SK-N-MC (cell line): Measurements from ENCODE around the gene MGAT4D.

ENCODE experiments used
- DNase-seq: peaks from one replicate; pipeline ENCODE4 v3.0.0-alpha.2; 2011; ENCODE audit warnings: low read depth, low spot score
- H3K27ac ChIP-seq: fragments of 200-600 bp; sonication (generic); 2 replicates; pipeline ENCODE4 v1.5.1; 2016; ENCODE audit warnings: mixed run types
- H3K36me3 ChIP-seq: fragments of 200-600 bp; sonication (generic); 2 replicates; pipeline ENCODE4 v1.6.1; 2017; ENCODE audit warnings: antibody characterized with exemption, low read length, mixed read lengths; ENCODE audit not compliant: insufficient read depth
- H3K4me3 ChIP-seq: fragments of 200-600 bp; sonication (generic); 2 replicates; pipeline ENCODE4 v1.5.1; 2016
- H3K9ac ChIP-seq: fragments of 200-600 bp; sonication (generic); 2 replicates; pipeline ENCODE4 v1.8.0; 2017; ENCODE audit warnings: mixed run types, mixed read lengths; ENCODE audit not compliant: insufficient read length
- H3K9me3 ChIP-seq: fragments of 200-600 bp; sonication (generic); 2 replicates; pipeline ENCODE4 v1.6.1; 2017; ENCODE audit warnings: low read depth, mild to moderate bottlenecking, antibody characterized with exemption, low read length, moderate library complexity, mixed read lengths
- EZH2 ChIP-seq: fragments of 200-600 bp; sonication (generic); IDR thresholded peaks from one replicate; pipeline ENCODE4 v1.6.1; 2017; ENCODE audit warnings: antibody characterized with exemption
- FOXP2 ChIP-seq: optimal IDR thresholded peaks from 2 replicates; pipeline ENCODE3; 2011; ENCODE audit warnings: mild to moderate bottlenecking, moderate library complexity; ENCODE audit not compliant: insufficient read depth; ENCODE audit errors: extremely low read length, control extremely low read depth
- POLR2AphosphoS5 ChIP-seq: IDR thresholded peaks from 2 replicates; pipeline ENCODE4 v1.6.1; 2012; ENCODE audit warnings: mild to moderate bottlenecking, low read depth, low read length, borderline replicate concordance

Gene MGAT4D

DNA sequence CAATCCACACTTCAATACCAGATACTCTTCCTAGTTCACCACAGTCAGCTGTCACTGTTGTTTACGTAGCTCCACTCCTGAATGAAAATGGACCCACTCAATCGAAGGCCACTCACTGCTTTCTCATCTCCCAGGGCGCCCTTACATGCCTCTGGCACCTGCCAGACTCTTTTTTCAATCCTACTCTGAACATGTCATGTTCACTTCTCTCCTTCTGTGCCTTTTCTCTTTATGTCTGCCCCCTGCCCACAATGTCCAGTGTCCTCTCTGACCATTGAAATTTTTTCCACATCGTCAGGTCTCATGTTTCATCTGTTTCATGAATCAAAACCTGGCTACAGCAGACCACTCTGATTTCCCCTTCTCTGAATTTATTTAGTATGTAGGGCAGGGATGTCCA lies 1.3 kb upstream of the MGAT4D start:
- Histone ChIP-seq H3K4me3 (no peak overlapping the region), H3K9ac (no peak overlapping the region), H3K9me3 (no peaks in the 10 kb centered on the region), H3K36me3 (no peaks in the 10 kb centered on the region), H3K27ac (no peak overlapping the region)
- TF ChIP-seq EZH2: no peak
- TF ChIP-seq FOXP2: no peak
- TF ChIP-seq POLR2AphosphoS5: no peak
- DNase-seq: no peak

DNA sequence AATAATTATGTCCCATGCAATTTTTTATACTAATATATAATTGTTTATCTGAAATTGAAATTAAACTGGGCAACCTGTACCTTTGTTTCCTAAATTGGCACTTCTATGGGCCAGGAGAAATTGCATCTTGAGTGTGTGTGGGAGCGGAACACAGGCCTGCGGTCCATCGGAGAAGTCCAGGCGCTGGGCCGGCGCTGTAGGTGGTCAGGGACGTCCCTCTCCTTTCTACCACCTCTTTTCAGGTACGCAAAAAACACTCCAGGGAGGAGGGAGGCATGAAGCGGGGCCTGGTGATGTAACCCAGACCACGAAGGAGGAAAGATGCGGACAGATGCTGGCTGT lies 717 bp downstream of the MGAT4D start:
- TF ChIP-seq POLR2AphosphoS5 (no peak), EZH2 (no peak), FOXP2 (no peak)
- Histone ChIP-seq H3K9ac (no peak overlapping the region), H3K36me3 (no peaks in the 10 kb centered on the region), H3K4me3 (no peak overlapping the region), H3K27ac (no peak overlapping the region), H3K9me3 (no peaks in the 10 kb centered on the region)
- no peak for DNase-seq

DNA sequence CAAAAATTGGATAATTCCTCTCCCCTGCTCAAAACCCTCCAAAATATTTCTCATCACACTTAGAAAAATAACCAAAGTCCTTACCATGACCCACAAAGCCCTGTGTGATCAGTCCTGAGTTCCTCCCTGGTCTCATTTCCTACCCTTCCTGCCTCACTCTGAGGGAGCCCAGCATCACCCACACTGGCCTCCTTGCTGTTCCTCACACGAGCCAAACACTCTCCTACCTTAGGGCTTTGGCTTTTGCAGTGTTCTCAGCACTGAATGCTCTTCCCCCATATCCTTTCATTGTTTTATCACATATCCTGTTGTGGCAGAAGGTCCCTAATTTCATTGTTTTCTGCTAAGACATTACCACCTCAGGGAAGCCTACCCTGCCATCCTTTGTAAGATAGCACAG lies 12.2 kb downstream of the MGAT4D start:
- no peaks in the 10 kb centered on the region for H3K9me3 ChIP-seq
- TF ChIP-seq EZH2 (no peak), FOXP2 (no peak), POLR2AphosphoS5 (no peak)
- H3K4me3 ChIP-seq: no peak overlapping the region
- no peak for DNase-seq
- H3K36me3 ChIP-seq: no peaks in the 10 kb centered on the region
- no peak overlapping the region for H3K9ac ChIP-seq
- H3K27ac ChIP-seq: no peak overlapping the region

DNA sequence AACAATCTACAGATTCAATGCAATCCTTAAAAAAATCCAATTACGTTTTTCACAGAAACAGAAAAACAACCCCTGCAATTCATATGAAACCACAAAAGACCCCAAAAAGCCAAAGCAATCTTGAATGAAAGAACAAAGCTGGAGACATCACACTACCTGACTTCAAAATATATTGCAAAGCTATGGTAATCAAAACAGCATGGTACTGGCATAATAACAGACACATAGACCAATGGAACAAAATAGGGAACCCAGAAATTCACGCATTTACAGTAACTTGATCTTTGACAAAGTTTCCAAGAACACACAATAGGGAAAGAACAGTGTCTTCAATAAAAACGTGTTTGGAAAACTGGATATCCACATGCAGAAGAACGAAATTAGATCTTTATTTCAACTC lies 14.6 kb downstream of the MGAT4D start:
- no peak for TF ChIP-seq FOXP2
- no peak for TF ChIP-seq EZH2
- TF ChIP-seq POLR2AphosphoS5: no peak
- H3K9me3 ChIP-seq: no peaks in the 10 kb centered on the region
- no peak overlapping the region for H3K4me3 ChIP-seq
- DNase-seq: no peak
- no peak overlapping the region for H3K27ac ChIP-seq
- no peaks in the 10 kb centered on the region for H3K36me3 ChIP-seq
- H3K9ac ChIP-seq: no peak overlapping the region

DNA sequence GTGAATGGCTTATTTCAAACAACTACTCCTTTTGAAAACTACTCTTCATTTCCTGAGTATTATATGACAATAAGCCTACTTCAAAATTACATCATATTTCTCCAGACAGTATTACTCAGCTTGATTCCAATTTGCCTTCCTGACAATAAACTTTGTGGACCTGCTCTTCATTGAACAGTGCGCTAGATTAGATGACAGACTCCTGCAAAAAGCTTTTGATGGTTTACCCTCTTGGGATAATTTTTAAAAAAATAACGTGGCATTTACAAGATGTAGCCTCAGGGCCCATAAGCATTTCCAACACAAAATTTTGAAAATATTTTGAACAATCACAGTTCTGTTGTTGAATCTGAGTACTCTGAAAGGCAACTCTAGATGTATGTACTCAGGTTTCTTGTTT lies 25.9 kb downstream of the MGAT4D start:
- no peak overlapping the region for H3K9ac ChIP-seq
- H3K36me3 ChIP-seq: no peaks in the 10 kb centered on the region
- H3K9me3 ChIP-seq: no peaks in the 10 kb centered on the region
- TF ChIP-seq FOXP2 (no peak), POLR2AphosphoS5 (no peak), EZH2 (no peak)
- DNase-seq: peak; percentile 55
- H3K4me3 ChIP-seq: peak overlapping the region; percentile 55
- H3K27ac ChIP-seq: peak overlapping the region; percentile 68

DNA sequence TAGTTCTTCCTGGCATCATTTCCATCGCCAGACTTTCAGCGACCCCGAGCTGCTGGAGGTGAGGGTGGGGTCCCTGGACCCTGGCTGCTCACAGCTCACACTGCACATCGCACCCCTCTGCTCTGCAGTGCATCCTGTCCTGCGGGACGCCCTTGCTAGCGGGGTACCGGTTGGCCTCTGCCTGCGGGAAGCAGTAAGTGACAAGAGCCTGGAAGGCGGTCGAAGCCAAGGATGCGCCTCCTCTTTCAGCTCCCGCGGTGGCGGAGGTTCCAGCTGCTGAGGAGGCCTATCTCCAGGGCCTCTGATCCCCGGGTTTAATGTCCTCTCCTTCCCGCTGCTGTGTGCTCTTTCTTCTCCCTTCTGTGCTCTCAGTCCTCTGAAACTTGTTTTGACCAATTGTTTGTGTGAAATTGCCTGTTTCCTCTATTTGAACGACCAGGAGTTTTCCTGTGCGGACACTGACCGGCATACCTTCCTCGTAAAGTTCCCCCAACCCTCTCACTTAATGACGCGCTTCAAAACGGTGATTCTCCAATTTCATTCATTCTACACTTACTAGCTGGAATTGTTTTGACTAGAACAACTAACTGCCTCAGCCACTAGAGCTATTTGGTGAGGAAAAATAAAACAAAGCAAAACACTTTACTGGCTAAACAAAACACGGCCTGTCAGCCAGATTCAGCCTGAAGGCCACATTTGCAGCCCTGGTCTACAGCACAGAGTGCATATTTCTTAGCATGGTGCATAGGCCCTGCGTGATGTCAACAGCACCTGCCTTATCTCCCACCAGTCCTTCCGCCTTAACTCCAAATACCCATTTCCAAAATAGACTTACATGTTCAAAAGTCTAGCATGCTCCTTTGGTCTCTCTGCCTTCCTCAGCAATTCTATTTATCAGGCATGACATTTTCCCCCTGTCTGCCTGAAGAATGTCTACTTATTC lies 28.0 kb downstream of the MGAT4D start:
- H3K9ac ChIP-seq: no peak overlapping the region
- TF ChIP-seq POLR2AphosphoS5 (no peak), FOXP2 (no peak), EZH2 (no peak)
- no peak for DNase-seq
- no peaks in the 10 kb centered on the region for H3K36me3 ChIP-seq
- H3K4me3 ChIP-seq: no peak overlapping the region
- no peaks in the 10 kb centered on the region for H3K9me3 ChIP-seq
- H3K27ac ChIP-seq: no peak overlapping the region

DNA sequence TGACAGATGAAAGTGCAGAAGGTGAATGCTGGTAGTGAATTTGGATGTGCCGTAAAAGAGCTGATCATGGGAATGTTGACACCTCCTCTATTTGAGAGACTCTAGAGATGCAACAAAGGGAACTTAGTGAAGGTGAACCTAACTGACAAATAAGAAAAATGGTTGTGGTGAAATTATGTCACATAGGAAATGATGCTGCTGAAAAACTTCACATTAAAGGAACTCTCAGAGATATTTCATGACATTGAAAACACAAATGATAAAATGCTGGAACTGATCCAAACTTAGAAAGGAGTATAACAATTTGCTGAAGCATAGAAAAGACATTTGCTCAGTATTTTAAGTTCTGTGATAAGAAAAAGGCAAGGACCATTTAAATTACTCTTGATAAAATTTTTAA lies 31.9 kb downstream of the MGAT4D start:
- TF ChIP-seq FOXP2 (no peak), EZH2 (no peak), POLR2AphosphoS5 (no peak)
- Histone ChIP-seq H3K36me3 (no peaks in the 10 kb centered on the region), H3K4me3 (no peak overlapping the region), H3K9ac (no peak overlapping the region), H3K9me3 (no peaks in the 10 kb centered on the region), H3K27ac (no peak overlapping the region)
- DNase-seq: no peak

DNA sequence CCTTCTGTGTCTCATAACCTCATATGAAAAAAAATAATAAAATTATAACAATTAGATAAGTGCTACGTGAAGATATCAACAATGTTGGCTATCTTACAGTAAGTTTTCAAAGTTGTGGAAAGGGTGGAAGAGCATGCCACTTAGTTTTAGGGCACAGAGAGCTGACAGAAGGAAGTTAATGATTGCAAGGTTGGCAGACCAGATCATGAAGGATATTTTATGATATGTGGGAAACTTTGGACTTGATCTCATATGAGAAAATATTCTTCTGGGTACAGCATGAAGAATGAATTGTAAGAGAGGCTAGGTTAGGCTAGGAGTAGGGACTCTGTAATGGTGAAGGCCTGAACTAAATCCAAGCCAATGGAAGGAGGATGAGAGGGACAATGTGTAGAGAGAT lies 34.5 kb downstream of the MGAT4D start:
- Histone ChIP-seq H3K27ac (no peak overlapping the region), H3K9ac (no peak overlapping the region), H3K9me3 (no peaks in the 10 kb centered on the region), H3K36me3 (no peaks in the 10 kb centered on the region), H3K4me3 (no peak overlapping the region)
- TF ChIP-seq POLR2AphosphoS5 (no peak), EZH2 (no peak), FOXP2 (no peak)
- no peak for DNase-seq
